ENCODE results near the gene TSPO2.
"Not testable (repeated sequence)": the region's sequence is repeated elsewhere in the genome, so short reads cannot be mapped to it uniquely, and the experiment has no call there.

Gene TSPO2

GRCh38 chr6:41042226-41043055 is at the start of gene TSPO2:
TSPO2 (plus strand) TSS chr6:41042467; CDS start chr6:41042986, 519 bp downstream.
- DNase-seq: no peak

- no peak for DNase-seq
Observed at GRCh38 chr6:40992746-40993145, 49.5 kb upstream of the TSPO2 start.

- DNase-seq: no peak
Observed at GRCh38 chr6:40996591-40997233, 45.6 kb upstream of the TSPO2 start.

- no peak for DNase-seq
Observed at GRCh38 chr6:40997234-40997957, 44.9 kb upstream of the TSPO2 start.

DNA sequence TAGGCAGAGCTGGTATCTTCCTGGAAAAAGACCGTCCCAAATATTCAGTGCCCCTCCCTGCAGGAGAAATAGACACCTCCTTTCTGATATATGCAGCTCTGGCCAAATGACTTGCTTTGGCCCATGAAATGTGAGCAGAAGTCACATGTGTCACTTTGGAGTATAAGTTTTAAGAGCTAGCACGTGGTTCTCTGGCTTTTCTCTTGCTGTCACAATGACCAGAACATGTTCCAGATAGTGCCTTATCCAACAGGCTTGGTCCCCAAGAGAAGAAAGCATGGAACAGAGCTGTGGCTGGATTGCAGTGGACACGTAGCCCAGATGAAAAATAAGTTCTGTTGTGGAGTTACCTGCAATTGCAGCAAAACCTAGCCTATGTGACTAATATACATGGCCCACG is 43.6 kb upstream of the TSPO2 start:
- no peak for DNase-seq

- peak; percentile 19 for DNase-seq
Observed at GRCh38 chr6:40999569-40999968, 42.7 kb upstream of the TSPO2 start.

DNA sequence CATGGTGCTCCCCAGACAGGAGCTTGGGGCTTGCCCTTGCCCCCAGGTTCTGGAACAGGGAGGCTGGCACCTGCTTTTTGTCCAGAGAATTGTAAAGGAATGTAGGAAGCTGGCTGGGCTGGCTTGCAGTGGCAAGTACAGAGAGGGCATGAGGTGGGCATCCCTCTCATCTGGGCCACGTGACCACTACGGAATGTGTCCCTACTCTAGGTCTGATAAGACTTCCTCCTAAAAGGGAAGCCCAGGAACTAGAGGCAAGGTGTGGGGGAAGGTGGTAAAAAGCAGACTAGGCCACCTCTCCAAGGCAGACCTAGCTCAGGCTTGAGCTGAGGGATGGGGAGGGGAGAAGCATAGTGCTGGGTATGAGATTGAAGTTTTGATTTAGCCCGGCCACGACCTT is 42.0 kb upstream of the TSPO2 start:
- no peak for DNase-seq

DNA sequence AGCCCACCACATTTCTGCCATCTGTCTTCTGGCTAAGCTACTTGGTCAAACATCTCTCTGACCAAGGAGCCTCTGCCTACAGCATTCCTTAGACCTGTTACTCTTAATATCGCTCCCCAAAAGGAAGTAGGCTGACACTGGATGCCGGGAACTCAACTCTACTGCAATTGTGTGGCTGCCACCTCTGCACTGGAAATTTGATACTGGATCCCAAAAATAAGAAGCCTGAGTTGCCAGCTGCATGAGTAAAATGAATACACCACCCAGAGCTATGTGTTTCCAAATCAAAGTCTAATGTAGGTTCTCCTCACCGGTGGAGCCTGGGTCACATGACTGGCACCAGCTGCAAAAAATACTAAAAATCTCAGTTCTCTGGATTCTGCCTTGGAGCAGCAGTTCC is 40.1 kb upstream of the TSPO2 start:
- no peak for DNase-seq

GRCh38 chr6:41006217-41006616 is 36.0 kb upstream of the TSPO2 start:
- peak; percentile 74 for DNase-seq

GRCh38 chr6:41006980-41007379 is 35.3 kb upstream of the TSPO2 start:
- DNase-seq: not testable (repeated sequence)

DNA sequence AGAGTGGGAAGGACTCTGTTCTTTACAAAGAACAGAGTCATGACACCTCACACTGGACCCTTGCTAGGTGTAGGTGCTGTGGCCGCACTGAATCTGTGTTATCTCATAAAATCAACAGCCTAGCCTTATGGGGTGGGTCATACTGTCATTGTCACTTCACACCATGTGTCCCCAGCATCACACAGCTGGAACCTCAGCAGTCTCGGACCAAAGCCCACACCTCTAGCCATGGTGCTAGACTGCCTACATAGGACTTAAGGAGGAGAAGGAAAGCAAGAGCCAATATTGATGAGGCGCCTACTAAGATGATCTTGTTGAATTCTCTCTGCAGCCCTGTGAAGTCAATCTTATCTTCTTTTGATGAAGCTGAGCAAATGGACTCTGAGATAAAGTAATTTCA is 34.3 kb upstream of the TSPO2 start:
- DNase-seq: no peak

DNA sequence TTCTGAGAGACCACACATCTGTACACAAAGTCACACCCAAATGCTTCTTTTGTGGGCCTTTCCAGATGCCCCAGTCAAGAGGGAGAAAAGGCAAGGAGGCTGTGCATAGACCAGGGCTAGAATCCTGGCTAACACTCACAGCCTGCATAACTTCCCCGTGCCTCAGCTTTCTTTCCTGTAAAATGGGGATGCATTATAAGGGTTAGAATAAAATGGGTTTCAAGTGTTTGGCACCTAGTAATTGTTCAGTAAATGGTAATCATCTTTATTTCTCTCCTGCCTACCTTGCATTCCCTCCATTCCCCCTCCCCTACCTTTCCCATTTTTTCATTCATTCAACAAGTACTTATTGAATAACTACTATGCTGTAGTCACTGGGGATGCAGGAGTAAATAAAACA is 32.6 kb upstream of the TSPO2 start:
- DNase-seq: no peak

GRCh38 chr6:41011673-41012072 is 30.6 kb upstream of the TSPO2 start:
- no peak for DNase-seq

GRCh38 chr6:41013466-41014153 is 28.7 kb upstream of the TSPO2 start:
- no peak for DNase-seq

DNA sequence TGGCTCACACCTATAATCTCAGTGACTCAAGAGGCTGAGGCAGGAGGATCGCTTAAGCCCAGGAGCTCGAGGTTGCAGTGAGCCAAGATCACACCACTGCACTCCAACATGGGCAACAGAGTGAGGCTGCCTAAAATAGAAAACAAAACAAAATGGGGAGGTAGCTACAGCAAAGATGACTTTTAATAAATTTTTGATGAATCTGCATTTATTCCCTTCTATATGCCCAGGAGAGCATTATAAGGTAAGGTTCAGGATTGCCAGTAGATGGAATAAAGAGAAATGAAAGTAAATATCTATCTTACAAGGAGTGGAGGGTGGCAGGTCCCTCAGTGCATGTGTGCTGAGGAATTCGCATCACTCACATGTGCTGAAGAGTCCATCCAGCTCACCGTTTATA is 27.5 kb upstream of the TSPO2 start:
- no peak for DNase-seq

DNA sequence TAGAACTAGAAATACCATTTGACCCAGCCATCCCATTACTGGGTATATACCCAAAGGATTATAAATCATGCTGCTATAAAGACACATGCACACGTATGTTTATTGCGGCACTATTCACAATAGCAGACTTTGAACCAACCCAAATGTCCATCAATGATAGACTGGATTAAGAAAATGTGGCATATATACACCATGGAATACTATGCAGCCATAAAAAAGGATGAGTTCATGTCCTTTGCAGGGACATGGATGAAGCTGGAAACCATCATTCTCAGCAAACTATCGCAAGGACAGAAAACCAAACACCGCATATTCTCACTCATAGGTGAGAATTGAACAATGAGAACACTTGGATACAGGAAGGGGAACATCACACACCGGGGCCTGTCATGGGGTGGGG is 26.4 kb upstream of the TSPO2 start:
- DNase-seq: not testable (repeated sequence)

GRCh38 chr6:41017663-41018062 is 24.6 kb upstream of the TSPO2 start:
- no peak for DNase-seq

DNA sequence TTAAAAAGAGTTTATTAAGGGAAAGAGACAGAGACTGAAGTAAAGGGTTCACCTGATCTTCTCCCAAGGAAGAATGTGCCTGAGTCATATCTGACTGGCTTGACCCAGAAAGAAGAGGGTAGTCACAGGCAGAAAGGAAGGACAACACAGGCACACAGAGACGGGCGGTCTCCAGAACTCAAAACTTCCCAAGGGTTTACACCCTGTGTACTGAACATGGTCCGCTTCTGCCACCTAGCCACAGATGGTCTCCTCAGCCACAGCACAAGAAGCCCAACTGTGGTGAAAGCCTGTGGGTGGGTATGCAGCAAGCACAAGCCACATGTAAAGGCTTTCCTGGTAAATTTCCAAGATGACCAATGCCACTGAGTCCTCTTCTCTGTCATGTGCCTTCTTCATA is 20.4 kb upstream of the TSPO2 start:
- DNase-seq: no peak

DNA sequence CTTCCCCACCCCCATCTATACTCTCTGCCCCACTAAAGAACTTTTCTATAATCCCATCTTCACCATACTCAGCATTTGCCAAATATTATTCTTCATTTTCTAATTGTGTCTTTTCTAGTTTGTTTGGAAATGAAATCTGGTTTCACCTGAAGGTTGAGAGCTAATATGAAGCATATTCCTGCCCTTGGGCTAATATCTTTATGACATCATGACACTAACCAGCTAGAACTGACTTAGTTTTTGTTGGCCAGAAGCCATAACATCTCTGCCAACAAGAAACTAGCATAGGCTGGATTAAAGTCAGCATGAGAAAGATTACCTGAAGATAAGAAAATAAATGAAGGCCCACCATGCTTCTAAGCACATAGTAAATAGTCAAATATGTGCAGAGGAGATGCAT is 20.0 kb upstream of the TSPO2 start:
- no peak for DNase-seq

DNA sequence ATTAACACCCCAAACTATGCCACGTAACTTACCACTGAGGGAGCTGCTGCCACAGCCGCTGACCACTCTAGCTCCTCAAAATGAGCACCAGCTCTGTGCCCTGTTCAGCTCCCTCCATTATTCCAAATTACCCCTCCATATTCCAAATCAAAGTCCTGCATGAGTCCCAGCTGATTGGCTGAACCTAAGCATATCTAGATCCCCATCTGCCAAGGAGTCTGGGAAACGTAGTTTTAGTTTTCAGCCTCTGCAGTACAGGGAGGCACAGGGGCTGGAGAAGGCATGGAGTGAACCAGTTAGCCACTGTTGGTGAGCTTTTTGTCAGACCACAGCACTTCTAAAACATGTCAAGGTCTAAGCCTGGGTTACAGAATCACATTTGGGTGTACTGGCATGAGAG is 19.2 kb upstream of the TSPO2 start:
- DNase-seq: no peak

DNA sequence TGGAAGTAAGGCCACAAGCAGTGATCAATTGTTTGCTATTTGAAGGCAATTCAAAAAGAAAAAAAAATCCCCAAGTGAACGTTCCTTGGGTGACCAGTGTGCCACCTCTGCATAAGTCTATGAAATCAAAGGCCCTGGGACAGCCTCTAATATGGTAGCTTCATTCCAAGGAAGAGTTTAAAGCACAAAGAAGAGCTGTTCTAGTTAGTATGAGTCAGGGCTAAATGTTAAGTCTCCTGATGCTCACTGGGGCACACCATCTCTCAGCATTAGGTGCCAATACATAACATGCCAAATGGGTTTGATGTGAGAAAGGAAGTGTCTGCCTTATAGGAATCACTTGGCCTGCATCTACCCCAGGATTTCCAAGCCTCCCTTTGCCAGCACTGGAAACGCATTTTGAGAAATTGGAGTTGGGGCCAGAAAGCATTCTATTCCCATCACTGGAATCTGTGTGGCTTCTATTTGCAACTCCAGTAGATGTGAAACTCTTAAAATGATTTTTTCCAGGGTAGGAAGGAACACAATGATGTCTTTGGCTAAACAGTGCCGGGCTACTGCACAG is 16.2 kb upstream of the TSPO2 start:
- no peak for DNase-seq

DNA sequence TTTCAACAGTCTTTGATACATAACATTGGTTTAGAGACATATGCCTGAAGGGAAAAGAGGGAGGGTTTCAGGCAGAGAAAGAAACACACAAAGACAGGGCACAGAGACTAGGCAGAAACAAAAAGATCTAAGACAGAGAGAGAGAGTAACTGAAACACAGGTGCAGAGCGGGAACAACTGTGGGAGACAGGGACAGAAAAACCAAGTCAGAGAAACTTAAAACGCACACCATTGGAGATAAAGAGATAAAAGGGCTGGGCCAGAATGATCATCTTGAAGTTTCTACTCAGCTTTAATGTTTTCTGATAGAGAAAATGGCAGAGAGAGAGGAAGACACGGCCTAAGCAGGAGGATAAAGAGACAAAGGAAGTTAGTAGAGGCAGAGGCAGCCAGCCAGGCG is 15.0 kb upstream of the TSPO2 start:
- DNase-seq: no peak

Data from activated CD4-positive, alpha-beta T cell treated with anti-CD3 and anti-CD28 coated beads, Interleukin-2, Interleukin-6, amounts not matched to agents 100 ng/mL and 50 ng/mL, durations not matched to agents 16 hours and 8 hours (primary cell).